ENCODE results near the gene FOCAD.
"Not testable (repeated sequence)": the region's sequence is repeated elsewhere in the genome, so short reads cannot be mapped to it uniquely, and the experiment has no call there.

The FOCAD gene

GRCh38 chr9:20962536-20963225 lies 278.6 kb downstream of the FOCAD start:
- DNase-seq (ENCODE audit: low read depth): no peak

DNA sequence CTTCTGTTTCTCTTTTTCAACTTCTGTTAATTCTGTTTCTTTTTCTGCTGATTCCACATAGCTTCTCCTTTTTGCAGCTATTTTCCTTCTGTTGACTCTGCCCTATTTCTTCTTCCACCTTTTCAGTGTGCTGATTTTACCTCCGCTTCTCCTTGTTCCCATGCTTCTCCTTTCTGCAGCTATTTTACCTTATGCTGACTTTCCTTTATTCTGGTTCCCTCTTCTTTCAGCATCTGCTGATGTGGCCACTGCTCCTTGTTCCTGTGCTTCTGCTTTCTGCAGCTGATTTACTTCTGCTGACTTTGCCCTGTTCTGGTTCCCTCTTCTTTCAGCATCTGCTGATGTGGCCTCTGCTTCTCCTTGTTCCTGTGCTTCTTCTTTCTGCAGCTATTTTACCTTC lies 288.6 kb downstream of the FOCAD start:
- no peak for DNase-seq (ENCODE audit: low read depth)

- DNase-seq (ENCODE audit: low read depth): not testable (repeated sequence)
Observed at GRCh38 chr9:20973246-20973947, 289.3 kb downstream of the FOCAD start.

- not testable (repeated sequence) for DNase-seq (ENCODE audit: low read depth)
Observed at GRCh38 chr9:20974191-20974938, 290.3 kb downstream of the FOCAD start.

DNA sequence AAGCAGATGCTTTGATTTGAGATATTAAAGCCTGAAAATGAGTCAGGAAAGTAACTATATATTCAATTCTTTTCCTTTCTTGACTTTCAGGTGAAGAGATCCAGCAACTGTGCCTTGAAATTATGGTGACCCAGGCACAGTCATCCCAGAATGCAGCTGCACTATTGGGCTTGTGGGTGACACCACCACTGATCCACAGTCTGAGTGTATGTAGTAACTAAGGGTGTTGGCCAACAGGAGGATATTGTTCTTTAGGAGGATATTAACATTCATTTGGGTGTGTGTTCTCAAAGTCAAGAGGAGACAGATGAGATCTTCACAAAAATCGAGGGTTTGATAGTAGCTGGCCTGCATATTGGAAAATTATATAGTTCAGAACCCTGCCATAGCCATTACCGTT lies 294.2 kb downstream of the FOCAD start:
- DNase-seq (ENCODE audit: low read depth): no peak

DNA sequence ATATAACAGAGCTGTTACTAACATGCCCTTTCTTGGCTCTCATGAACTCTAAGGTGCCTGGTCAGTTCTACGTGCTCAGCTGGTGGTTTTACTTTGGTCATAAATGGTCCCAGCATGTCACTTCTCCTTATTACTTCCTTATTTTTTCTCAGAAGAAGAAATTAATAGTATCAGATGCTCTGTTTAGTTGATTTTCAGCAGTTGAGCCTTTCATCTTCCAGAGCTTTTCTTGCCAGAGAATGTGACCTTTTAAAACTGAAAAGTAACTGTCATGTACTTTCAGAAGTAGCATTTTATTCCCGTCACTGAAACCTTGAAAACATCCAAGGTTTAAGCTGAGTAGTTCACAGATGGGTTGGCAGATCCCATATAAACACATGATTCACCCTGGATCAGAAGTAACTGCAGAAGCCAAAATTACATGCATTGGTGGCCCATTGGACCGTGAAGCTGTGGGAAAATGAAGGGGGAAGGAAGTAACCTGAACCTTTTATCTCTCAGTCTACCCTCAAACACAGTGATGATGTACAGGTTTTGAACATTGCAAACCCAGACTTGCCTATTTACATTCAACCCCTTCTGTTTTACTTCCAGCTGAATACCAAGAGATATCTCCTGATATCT lies 296.9 kb downstream of the FOCAD start:
- peak; percentile 22 for DNase-seq (ENCODE audit: low read depth)

DNA sequence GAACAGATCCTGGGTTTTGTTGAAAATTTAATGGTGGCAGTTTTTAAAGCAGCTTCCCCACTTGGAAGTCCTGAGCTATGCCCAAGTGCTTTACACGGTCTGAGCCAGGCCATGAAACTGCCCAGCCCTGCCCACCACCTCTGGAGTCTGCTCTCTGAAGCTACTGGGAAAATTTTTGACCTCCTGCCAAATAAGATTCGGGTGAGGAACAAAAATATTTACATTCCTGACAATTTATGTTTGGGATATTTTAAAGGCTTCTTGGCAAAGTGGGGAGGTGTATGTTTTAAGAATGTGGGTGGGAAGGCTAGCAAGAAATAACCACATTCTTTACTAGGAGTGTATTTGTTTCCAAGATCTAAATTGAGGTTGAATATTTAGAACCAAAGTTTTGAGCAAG lies 297.4 kb downstream of the FOCAD start:
- DNase-seq (ENCODE audit: low read depth): peak; percentile 77

DNA sequence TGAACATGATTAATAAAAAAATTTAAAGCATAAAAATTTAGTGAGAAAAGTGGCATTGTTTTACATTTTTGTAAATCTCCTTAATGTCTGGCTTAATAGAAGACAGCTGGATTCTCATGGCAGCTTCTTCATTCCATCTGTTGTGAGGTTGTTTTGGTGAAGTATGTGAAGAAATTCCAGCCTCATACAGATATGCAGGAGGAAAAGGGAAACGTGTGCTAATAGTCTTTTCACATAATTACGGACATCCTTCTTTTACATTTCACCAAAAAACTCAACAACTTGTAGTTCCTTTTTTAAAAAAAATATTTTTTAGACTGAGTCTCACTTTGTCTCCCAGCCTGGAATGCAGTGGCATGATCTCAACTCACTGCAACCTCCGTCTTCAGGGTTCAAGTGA lies 300.4 kb downstream of the FOCAD start:
- no peak for DNase-seq (ENCODE audit: low read depth)

DNA sequence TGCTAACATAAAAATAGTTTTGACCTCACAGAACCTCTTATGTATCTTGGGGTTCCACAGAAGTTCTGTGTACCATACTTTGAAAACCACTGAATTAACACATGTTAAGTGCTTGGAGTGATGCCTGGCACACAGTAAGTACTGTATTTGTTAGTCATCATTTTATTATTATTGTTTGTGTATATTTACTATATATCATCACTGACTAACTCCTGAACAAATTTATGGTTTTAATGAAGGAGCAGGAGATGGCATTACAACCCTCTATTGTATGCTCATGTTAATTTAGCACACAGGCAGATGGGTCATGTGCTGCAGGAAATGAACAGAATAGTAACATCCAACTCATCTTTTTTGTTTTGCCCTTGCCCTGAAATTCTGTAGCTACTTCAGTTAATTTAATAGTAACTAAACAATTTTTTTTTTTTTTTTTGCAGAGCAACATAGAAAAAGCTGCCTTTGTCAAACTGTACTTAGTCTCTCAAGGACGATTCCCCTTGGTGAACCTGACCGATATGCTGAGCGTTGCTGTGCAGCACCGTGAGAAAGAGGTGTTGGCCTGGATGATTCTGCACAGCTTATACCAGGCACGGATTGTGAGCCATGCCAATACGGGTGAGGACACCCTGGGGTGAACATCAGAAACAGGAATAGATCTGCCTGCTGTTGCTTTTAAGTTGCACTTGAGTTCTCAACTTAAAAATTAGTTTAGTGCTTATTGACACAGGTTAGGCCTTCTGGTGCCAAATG lies 302.0 kb downstream of the FOCAD start:
- DNase-seq (ENCODE audit: low read depth): no peak

DNA sequence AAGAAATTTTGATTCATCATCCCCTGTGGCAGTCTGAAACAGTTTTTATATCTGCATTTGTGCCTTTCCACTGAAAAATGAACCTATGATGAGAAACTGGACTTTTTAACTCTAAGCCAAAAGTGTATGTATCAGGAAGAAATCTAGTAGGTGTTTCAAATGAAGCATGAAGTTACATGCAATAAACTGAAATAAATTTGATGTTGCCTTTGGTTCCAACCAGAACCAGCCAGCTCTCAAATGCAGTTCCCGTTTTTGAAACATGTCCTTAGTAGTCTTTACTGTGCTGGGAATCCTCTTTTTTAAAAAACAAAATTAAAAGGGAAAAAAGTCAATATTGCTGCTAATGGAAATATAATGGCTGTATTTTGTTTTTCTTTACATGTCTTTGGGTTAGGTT lies 303.5 kb downstream of the FOCAD start:
- DNase-seq (ENCODE audit: low read depth): no peak

DNA sequence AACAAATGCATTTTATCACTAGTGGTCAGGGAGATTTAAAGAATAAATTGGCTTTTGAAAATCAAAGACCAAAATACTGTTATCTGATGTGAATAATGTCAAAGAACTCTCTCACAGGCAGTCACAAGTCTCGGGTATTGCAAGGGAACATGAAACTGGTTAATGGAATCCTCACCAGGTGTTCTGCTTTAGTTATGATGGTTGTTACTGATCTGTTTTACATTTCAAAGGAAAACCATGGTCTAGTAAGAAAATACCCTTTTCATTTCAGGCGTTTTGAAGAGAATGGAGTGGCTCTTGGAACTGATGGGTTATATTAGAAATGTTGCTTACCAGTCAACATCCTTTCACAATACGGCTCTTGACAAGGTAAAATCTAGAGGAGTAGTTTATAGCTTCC lies 304.0 kb downstream of the FOCAD start:
- no peak for DNase-seq (ENCODE audit: low read depth)

GRCh38 chr9:20988671-20989315 lies 304.7 kb downstream of the FOCAD start:
- no peak for DNase-seq (ENCODE audit: low read depth)

GRCh38 chr9:20989923-20990341 lies 305.9 kb downstream of the FOCAD start:
- no peak for DNase-seq (ENCODE audit: low read depth)

DNA sequence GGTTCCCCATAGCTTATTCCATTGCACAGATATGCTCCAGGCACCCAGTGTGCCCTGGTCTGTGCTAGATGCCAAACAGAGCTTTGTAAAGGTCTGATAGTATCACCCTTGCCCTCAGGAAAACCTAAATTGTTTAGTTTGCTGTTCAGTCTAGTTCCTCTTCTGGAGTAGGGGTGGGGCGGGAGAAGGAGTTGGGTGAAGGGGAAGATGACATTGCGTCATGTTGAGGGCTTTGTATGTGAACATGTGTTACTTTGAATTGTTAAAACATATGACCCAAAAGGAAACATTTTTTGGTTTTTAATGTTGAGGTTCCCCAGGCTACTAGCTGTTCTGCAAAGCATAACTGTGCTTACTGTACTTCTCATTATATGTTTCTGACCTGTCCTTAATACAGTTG lies 306.8 kb downstream of the FOCAD start:
- no peak for DNase-seq (ENCODE audit: low read depth)

DNA sequence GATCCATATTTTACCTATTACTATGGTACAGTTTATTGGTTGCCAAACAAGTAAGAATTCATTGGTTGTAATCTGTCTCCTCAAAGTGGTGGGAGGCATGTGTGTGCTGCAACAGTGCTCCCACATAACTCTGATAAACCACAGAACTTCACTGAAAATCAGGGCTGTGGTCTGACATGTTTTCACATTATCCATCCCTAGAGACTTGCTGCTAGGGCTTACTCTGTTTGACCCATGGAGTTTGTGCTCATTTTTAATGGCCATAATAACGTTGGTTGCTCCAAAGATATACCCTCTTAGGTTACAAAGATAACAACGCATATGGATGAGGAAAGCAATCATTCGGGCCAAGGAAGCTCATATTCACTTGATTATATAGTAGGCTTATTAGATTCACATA lies 310.4 kb downstream of the FOCAD start:
- no peak for DNase-seq (ENCODE audit: low read depth)

GRCh38 chr9:20995616-20996015 lies 311.6 kb downstream of the FOCAD start:
- no peak for DNase-seq (ENCODE audit: low read depth)

- DNase-seq (ENCODE audit: low read depth): no peak
Observed at GRCh38 chr9:20996809-20997208, 312.8 kb downstream of the FOCAD start.

GRCh38 chr9:20997503-20998076 lies 313.5 kb downstream of the FOCAD start:
- DNase-seq (ENCODE audit: low read depth): no peak

DNA sequence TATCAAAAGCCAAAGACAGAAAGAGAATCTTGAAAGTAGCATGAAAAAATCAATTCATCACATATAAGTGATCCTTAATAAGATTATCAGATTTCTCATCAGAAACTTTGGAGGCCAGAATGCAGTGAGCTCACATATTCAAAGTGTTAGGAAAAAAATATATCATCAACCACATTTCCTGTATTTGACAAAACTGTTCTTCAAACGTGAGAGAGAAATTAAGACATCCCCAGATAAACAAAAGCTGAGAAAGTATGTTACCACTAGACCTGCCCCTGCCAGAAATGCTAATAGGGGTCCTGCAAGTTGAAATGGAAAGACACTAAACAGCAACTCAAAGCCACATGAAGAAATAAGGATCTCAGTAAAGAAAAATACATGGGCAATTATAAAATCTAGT lies 317.5 kb downstream of the FOCAD start:
- no peak for DNase-seq (ENCODE audit: low read depth)

DNA sequence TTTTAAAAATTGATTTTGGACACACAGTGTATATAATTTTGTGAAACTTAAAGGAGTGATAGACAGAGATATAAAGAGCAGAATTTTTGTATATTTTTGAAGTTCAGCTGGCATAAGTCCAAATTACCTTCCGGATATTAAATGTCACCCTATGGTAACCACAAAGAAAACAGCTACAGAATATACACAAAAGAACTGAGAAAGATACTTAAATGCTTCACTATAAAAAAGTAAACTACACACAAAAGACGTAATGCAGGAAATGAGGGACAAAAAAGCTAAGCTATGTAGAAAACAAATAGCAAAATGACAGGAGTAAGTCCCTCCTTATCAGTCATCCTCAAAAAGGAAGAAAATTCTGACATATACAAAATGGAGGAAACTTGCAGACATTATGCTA lies 318.0 kb downstream of the FOCAD start:
- DNase-seq (ENCODE audit: low read depth): no peak

Measured in HS-27A (cell line).